ENCODE results near the gene AFAP1. TPM values are rescaled to one million over a fixed set of nuclear protein-coding genes. Genes with fewer than 3 reads are reported as not detected.

AFAP1 gene
- total and polyA plus RNA-seq, 2 of the 8 experiments (the other 6 are each of a cell fraction or from before 2014, with no cell fraction given) = 3.6 to 18.2 TPM

DNA sequence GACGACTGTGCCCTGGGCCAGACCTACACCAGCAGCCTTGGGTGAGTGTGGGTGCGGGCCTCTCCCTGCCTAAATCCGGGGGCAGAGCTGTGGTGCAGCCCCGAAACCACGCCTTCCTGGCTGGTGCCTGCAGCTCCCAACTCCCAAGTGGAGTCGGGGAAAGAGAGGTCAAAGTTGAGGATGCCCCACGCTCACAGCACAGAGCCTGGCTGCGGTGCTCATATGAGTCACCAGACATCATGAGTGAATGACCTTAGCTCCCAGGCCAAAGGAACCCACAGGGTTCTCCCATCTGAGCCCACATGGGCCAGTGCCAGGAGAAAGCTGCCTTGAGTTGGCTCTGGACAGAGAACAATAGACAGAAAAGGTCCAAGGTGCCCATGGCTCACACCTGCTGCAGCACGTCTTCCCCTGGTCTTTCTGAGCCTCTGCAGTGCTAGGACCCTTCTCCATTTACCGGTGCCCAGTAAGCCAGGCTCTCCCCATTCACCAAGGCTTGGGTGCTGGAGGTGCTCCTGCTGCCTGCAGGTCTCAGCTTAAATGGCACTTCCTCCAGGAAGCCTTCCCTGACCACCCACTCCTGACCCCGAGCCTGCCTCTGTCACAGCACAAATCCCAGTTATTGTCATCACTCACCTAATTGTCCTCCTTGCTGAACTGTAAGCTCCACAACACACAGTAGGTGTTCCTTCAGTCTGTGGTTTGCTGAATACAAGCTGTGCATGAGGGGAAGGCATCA is 224.2 kb downstream of the AFAP1 start:
- Histone ChIP-seq H3K27ac (ENCODE audit: low read depth, low read length) (no peak overlapping the region), H4K20me1 (replicated peaks in 1 of 2; ENCODE audit: control insufficient read depth in 1 of 2, insufficient read depth in 2 of 2, low read length in 2 of 2) (peaks cover 0 to 2% of the 10 kb centered on the region in 2 experiments), H3K79me2 (ENCODE audit: control insufficient read depth in 1 of 2, insufficient read depth in 2 of 2, low read length in 2 of 2) (no peaks in the 10 kb centered on the region), H3K27me3 (replicated peaks in 1 of 4; ENCODE audit: control insufficient read depth in 3 of 4, extremely low read depth in 1 of 4, insufficient read depth in 3 of 4, low read length in 3 of 4) (peaks cover 0 to 4% (median 2%) of the 10 kb centered on the region in 4 experiments; a peak in 3 of 7 replicates), H2BK5ac (ENCODE audit: low read depth, low read length) (no peak overlapping the region), H4K8ac (ENCODE audit: extremely low read depth, insufficient read depth, low read length) (no peak overlapping the region), H4K91ac (replicated peaks; ENCODE audit: insufficient read length, low read length) (no peak overlapping the region), H2AFZ (ENCODE audit: low read length) (no peak overlapping the region), H2BK12ac (ENCODE audit: low read depth, low read length) (no peak overlapping the region), H2BK15ac (ENCODE audit: low read length) (no peak overlapping the region), H3K9me3 (ENCODE audit: insufficient read depth in 2 of 2, low read depth in 1 of 2, low read length in 1 of 2) (no peaks in the 10 kb centered on the region; a peak in 1 of 4 replicates), H3K56ac (replicated peaks; ENCODE audit: insufficient read length, low read depth, low read length) (no peak overlapping the region), H3K23ac (ENCODE audit: insufficient read length) (no peak overlapping the region), H3K9ac (replicated peaks in 1 of 4; ENCODE audit: extremely low read depth in 1 of 4, low read depth in 3 of 4, low read length in 3 of 4) (no peak overlapping the region), H2BK20ac (ENCODE audit: low read length) (no peak overlapping the region), H3K79me1 (ENCODE audit: low read depth, low read length) (no peaks in the 10 kb centered on the region), H3K4me3 (ENCODE audit: extremely low read depth in 1 of 4, insufficient read depth in 2 of 4, low read depth in 3 of 4, low read length in 4 of 4) (no peak overlapping the region), H4K5ac (ENCODE audit: insufficient read length, low read depth, low read length) (no peak overlapping the region), H3K4ac (replicated peaks; ENCODE audit: insufficient read length, low read depth, low read length) (no peak overlapping the region), H2AK5ac (ENCODE audit: low read depth, low read length) (no peak overlapping the region), H3K18ac (ENCODE audit: extremely low read depth, low read length) (no peak overlapping the region), H3K23me2 (ENCODE audit: low read depth, low read length) (peaks cover 8% of the 10 kb centered on the region), H2BK120ac (replicated peaks; ENCODE audit: low read depth, low read length) (no peak overlapping the region), H3K36me3 (ENCODE audit: control insufficient read depth in 2 of 4, insufficient read depth in 4 of 4, low read length in 3 of 4) (no peaks in the 10 kb centered on the region), H3K4me2 (ENCODE audit: insufficient read depth in 1 of 2, low read depth in 2 of 2, low read length in 2 of 2) (no peak overlapping the region), H3K14ac (ENCODE audit: insufficient read length) (no peak overlapping the region), H3K4me1 (replicated peaks in 1 of 4; ENCODE audit: control insufficient read depth in 3 of 4, insufficient read depth in 4 of 4, low read length in 3 of 4) (peaks cover 0 to 3% (median 1%) of the 10 kb centered on the region in 4 experiments; a peak in 4 of 7 replicates)
- CTCF ChIA-PET (ENCODE audit: partially characterized antibody) = interaction anchor here (0.7 to 1.6 kb wide), 5 partner anchors 10 to 311 kb away, joined by 3 to 7 read pairs (median 3); no protein-coding TSS in a partner anchor
- DNase-seq (ENCODE audit: low read depth in 1 of 2, low spot score in 2 of 2) (no peak), FAIRE-seq (no peak)
- TF ChIP-seq KDM5A (IDR thresholded peaks at IDR 0.05; ENCODE audit: low read length) (no peak), POU5F1 (IDR thresholded peaks at IDR 0.05; ENCODE audit: low read depth, low read length) (no peak), RNF2 (IDR thresholded peaks at IDR 0.05; ENCODE audit: borderline replicate concordance, low read depth, low read length, missing control alignments, poor library complexity, severe bottlenecking) (no peak), CEBPB (IDR thresholded peaks at IDR 0.05; ENCODE audit: low read depth, low read length) (no peak), HDAC2 (IDR thresholded peaks at IDR 0.05; ENCODE audit: borderline replicate concordance in 1 of 2, low read depth in 2 of 2, low read length in 2 of 2) (no peak), CBX5 (IDR thresholded peaks at IDR 0.05; ENCODE audit: low read depth, low read length) (no peak)
- WGBS, 2 experiments (ENCODE audit: extremely low coverage in 1 of 2, insufficient coverage in 1 of 2, insufficient read length in 1 of 2, insufficient replicate concordance in 2 of 2, low coverage in 1 of 2, low lambda C conversion rate in 2 of 2, missing lambda C conversion rate in 1 of 2) = 90% methylated on average over 7 of the region's 11 CpGs; no CpG with 5 or more reads in 1 of the 2 experiments
- POLR2A ChIA-PET (ENCODE audit: partially characterized antibody) = no interaction called here

Measured in H1 (cell line).